GM21737 (cell line): ENCODE data around the gene KRT76.

Experiments
- ATAC-seq: cut with Tn5 transposase; IDR thresholded peaks from one replicate; pipeline ENCODE4 v1.9.1; 2021; ENCODE audit warnings: mild to moderate bottlenecking, moderate library complexity; ENCODE audit not compliant: unreplicated experiment

Gene KRT76

DNA sequence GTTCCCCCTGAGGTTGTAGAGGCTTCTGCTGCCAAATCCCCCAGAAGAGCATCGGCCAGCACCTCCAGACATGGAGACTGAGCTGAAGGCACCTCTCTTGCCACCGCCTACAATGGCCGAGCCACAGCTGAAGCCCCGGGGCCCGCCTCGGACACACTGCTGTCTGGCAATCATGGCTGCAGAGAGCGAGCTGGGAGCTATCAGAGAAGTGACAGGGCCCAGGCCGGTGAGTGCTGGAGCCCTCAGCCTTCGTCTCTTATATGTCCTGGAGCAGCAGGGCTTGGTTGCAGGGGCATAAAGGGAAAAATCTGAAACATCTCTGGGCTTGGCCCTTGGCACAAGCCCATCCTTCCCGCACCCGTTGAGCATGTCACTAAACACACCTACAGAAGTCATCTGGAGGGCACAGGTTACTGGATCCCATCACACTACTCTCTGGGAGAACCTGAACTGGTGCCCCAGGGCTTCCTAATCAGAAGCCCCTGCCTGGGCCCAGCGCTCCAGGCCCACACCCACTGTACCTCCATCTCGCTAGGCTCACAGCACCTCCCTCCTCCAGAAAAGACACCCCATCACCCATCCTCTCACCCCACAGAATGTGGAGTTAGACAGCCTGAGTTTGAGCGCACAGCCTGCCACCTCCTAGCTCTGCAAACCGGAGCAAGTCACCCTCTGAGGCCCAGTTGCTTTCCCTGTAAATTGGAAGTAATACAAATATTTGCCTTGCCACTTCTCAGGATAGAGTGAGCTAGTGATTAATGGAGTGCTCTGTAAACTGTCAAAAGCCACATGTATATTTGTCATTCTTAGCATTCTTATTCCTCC, 37.0 kb upstream of the KRT76 start, which contains the start of gene KRT4:
KRT4 (minus strand) TSS at position 232 of the 825 bp plus-strand sequence; CDS start at position 174, 58 bp downstream.
- ATAC-seq: no peak

DNA sequence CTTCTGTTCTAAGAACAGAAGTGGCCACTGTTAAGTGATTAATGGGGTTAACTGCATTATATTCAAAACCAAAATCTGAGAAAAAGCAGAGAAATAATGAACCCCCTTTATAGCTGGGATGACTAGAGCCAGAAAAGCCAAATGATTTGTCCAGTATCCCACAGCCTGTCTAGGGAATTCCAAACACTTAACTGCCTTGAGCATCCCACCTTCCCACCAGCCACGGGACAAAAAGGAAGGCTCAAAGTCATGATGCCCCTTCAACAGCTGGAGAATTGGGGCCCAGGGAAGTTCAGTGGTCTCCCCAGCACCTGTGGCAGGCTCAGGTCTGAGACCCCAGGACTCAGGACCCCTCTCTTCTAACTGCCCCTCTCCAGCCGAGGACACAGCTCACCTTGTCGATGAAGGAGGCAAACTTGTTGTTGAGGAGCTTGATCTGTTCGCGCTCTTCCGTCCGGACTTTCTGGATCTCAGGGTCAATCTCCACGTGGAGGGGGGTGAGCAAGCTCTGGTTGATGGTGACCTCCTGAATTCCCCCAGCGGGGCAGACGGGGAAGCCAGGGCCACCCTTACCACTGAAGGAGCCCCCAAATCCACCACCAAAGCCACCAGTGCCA, 36.2 kb upstream of the KRT76 start:
- ATAC-seq: no peak

DNA sequence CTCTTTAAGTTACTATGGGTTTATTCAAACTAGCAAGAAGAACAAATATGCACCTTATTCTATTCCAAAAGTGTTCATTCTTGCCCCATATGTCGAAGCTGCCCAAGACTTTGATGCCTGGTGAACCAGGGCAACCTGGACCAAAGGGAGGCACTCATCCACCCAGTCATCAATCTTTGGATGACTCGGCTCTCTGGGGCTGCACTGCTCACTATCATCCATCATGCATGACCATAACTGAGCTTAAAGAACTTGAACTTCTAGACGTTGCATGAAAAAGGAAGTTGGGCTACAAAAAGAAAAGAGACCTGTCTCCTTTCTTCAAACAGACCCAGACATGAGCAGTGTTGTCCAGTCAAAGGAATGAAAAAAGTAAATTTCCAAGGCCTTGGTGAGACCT, 35.6 kb upstream of the KRT76 start:
- ATAC-seq: no peak

DNA sequence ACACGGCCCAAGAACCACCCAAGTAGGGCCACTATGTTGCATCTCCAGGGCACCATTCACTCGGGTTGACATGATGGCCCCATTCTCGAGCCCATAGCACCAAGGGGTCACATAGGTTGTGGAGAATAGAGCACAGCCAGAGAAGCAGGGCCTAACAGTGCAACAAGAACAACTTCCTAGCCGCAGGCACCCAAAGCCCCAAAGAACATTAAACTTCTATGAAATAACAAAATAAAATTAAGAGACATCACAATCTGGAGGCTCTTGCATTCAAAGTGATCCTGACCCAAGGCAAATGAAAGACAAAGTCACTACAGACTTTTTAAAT, 34.9 kb upstream of the KRT76 start:
- ATAC-seq: no peak

DNA sequence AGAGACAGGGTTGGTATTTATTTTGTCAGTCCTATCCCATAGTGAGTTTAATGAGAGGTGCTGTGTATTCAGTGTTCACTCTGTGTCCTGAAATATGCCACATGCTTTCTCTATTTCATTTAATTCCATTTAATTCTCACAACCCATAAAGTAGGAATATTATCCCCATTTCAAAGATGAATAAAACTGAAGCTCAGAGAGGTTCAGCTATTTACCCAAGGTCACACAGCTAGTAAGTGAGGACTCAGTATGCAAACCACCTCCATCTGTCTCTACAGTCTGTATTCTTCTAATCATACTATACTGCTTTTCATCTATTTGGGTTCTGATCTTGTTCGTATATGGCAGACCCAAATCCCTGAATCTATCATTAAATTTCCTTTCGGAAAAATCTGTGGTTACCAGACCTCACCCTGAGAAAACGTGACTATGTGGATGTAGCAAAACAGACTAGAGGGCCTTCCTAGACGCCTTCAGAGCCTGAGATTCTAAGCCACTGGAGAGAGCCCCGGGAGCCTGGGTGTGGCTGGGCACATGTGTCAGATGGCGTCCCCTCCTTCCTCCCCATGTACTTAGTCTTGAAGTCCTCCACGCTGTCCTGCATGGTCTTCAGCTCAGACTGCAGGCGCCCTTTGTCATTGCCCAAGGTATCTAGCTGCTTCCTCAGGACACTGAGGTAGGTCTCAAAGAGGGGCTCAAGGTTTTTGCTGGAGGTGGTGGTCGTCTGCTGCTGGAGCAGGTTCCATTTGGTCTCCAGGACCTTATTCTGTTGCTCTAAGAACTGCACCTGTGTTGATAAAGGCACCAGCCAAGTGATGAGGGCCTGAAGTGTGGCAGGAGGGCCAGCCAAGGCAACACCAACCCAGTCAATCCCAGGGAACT, 34.3 kb upstream of the KRT76 start:
- no peak for ATAC-seq

DNA sequence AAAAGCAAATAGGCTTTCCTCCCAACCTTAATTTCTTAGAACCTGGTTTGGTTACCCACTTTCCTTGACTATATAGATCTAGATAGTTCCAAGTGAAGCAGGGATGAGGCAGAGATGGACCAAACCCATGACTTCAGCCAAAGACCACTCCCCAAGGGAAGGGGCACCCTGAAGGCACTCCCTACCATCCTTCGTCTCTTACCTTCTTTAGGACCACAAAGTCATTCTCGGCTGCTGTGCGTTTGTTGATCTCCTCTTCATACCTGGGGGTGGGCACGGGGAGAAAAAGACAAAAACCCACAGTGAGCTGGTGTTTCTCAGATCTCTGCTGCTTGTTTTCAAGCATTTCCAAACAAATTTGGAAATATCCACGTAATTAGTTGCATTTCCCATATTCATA, 33.4 kb upstream of the KRT76 start:
- ATAC-seq: no peak

DNA sequence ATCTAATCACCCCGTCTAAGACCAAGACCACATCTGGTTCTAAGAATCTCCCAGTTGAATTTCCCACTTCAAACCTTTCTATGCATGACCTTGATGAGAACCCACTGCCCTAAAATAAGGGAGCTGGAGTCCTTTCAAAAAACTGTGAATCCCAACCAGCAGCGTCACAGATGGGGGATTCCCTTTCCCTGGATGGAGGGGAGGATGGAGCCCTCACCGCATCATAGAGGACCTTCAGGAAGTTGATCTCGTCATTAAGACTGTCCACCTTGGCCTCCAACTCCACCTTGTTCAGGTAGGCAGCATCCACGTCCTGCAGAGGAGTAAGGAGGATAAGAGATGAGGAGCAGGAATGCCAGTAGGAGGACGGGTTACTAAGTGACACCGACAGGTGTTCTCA, 32.0 kb upstream of the KRT76 start:
- ATAC-seq: no peak

DNA sequence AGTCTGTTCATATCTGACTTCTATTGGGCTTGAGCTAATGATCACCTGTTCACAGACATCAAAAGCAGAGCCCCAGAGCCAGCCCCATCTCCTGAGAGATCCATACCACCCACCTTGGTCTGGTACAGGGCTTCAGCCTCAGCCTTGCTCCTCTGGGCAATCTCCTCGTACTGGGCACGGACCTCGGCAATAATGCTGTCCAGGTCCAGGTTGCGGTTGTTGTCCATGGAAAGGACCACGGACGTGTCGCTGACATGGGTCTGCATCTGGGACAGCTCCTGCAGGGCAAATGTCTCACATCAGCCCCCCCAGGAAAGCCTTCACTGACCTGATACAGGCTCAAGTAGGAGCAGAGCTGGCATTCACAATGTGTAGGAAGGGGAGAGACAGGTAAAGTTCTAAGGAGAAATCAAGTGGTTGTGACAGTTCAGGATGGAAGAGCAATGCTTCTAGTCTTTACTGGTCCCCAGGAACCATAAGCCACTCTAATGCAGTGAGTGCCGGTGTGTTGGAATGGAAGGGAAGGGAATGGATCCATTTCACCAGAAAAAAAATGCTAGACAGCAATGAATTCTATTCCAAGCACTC, 31.5 kb upstream of the KRT76 start:
- ATAC-seq: no peak

DNA sequence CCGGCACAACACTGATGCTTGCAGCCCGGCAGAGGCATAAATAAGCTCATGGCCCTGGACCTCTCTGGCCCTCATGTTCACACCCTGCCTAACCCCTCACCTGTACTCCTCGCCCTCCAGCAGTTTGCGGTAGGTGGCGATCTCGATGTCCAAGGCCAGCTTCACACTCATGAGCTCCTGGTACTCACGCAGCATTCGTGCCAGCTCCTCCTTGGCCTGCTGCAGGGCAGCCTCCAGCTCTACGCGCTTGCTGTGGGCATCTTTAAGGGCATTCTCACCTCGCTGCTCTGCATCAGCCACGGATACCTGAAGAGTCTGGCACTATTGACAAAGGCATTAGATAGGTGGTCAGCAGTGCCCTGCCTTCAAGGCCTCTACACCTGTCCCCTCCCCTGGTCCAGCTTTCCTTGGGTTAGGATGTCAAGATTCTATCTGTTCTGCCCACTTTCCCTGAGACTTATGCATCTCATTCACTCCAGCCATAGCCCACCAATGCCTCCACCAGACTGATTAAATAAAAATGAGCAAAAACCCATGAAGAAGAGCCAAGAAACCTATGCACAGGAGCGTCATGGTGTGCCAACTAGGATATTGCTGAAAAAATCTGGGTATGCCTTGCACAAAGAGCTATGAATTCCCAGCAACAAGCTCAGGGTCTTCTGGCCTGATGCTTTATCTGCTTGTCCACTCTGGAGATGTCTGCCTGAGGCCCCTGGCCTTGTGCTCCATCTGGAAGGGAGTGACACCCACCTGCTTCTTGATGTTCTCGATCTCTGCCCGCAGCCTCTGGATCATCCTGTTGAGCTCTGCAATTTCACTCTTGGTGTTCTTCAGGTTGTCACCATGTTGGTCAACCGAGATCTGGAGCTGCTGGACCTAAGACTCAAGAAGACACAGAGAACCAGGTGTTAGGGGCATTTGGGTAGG, 30.7 kb upstream of the KRT76 start:
- ATAC-seq: no peak

DNA sequence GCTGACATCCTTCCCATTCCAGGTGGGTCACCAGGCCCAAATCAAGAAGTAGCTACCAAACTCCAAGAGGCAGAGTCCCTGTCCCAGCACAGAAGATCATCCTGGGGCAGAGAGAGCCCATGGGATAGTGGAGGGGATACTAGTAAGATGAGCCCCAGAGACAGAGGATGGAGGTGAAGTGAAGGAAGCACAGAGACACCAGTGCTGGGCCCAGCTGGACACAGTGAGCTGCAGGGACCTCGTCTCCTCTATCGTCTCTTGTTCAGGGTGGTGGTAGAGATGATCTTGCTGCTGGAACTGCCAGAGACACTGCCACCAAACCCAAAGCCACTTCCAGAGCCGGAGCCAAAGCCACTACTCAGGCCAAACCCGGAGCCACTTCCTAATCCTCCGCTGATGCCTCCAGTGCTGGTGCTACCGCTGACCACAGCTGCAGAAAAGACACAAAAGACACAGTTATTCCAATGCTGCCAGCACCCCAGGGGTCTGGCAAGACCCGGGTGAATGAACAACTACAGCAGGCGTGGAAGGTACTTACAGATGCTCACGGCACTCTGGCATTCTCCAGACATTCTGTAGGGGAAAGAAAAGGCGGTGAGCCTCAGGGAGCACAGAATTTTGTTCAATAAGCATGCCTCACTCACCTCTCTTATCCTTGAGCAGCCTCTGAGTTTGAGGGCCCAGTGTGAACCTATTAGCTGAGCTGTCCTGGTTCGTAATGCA, 29.8 kb upstream of the KRT76 start:
- no peak for ATAC-seq

DNA sequence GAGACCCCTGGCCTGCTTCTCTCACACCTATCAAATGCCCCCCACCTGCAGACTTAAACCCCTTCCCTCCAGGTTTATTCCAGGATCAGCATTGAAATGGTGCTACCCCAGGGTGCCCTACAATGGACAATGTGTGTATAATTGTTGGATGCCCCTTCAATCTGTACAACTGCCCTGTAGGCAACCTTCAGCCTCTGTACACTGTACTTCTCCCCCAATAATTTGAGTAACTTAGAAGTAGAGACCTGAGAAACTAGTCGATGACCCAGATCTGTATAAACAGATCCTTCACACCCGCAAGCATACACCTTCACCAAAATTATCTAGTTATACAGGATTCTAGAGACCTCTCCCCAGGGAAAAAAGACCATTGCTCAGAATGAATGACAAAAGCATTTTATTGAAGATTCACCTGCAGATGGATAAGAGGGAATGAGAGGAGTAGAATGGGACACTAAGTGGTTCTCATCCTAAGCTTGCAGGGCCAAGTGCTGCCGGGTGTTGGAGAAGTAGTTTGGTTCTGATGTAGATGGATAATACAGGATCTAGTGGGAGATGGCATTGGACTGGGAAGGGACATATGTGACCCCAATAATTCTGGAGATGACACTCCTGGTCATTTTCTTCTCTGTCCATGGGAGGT, 29.1 kb upstream of the KRT76 start:
- no peak for ATAC-seq

DNA sequence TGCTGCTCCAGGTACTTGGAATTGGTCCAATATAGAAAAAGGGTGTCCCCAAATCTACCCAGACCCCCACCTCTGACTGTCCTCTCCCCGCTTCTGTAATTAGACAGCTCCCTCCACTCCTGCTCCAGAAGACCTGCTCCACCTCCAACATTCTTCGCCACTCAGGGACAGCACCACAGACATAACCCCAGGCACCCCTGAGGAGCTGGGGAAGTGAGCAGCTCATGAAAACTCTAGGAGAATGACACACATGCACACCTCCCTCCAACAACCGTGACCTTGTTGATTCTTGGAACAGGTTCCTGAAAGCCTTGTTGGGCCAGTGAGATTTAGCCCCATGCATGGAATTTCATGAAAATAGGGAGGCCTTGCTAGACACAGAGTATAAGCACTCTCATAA, 28.6 kb upstream of the KRT76 start:
- no peak for ATAC-seq

DNA sequence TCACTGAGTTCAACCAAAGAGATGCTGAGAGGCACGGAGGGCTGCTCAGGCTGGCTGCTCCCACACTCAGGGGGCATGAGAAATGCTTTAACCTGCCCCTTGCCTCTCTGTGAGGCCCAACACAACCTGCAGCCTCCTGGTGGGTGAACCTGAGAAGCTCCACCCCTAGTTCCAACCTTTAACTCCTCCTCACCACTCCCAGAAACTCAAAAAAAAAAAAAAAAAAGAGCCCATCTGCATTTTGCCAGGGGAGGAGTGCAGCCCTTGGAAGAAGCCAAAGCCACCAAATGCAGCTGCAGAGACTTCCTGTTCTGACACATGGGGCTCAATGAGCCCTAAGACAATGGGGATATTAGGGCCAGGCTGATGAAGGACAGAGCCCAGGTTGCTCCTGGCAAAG, 27.9 kb upstream of the KRT76 start:
- ATAC-seq: no peak

DNA sequence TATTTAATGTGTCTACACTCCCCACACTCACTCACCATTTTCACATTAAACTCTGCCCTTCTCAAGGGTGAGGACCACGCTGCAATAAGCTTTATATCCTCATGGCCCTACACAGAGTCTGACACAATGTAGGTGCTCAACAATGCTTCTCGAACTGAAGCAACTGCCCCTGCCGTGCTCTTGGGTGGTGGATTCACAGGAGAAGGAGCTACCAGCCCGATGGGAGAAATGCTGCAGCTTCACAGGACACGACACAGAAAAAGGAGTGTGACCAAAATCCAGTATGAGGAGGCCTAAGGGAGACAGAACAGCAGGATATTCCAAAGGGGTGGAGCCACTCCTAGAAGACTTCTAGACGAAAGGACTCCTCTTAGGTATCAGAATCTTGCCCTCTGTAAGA, 25.3 kb upstream of the KRT76 start:
- no peak for ATAC-seq

DNA sequence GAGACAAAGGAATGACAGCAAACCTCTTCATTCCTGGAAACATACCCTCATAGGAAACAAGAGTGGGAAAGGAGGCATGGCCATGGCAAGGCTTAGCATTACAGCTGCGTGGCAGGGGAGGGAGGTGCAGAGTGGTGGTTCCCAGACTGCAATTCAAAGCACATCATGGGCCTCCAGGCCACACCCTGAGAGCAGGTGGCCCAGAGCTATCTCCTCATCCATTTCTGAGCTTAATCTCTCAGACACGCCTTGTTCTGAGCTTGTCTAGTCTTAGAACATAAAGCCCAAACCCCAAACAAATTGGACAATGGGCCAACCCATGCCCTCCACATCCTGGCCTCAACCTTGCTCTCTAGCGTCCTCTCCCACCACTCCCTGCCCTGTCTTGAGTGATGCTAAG, 24.6 kb upstream of the KRT76 start:
- no peak for ATAC-seq

DNA sequence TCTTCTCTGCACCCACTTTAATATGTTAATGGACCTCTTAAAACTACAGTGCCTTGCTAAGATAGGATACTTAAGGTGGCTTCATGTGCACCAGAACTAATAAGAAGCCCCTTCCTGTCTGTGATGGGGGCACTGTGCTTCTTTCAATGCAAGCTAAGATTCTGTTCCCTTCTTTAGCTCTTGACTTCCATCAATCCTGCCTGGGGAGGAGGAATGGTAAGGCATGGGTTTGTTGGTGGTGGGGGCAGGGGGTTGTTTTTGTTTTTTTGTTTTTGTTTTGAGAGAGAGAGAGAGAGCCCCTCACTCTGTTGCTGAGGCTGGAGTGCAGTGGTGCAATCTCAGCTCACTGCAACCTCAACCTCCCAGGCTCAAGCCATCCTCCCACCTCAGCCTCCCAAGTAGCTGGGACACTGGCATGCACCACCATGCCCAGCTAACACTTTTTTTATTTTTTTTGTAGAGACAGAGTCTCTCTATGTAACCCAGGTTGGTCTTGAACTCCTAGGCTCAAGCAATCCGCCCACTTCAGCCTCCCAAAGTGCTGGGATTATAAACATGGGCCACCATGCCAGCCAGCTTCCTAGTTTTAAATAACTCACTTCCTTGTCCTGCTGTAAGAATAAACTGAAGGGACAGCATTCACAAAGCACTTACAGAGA, 23.2 kb upstream of the KRT76 start:
- ATAC-seq: no peak

DNA sequence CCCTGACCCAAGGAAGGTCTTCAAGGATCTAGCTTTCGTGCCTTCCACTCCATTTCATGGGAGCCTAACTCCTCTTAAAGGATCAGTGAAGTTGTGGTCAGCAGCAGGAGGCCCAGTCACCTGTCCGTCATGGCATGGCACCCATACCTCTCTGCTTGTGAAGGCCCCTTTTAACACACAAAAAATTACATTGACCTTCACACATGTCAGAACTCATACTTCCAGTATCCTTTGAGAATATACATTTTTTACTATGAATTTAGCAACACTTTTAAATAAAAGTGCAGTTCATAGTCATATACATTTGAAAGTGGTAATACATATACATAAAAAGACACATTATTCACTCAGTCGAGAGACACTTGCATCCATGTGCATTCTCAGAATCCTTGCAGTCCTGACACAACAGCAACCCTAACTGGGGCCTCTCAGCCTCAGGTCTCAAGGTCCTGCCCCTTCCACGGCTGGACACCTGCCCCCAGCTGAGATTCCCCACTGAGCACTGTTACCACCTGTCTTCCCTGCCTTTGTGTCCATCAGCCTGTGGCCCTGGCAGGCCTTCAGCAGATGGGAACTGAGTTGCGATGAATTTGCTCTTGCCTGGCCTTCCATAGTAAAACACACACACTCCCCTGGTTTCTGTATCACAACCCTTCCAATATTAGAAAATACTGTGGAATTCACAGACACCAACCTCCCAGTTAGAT, 22.5 kb upstream of the KRT76 start:
- no peak for ATAC-seq
